IPS-NIHi7 (cell line): Measurements from ENCODE around the gene MSTO1.
A peak's percentile ranks its signal among the peaks of the same experiment; 100 is the strongest.
"Not testable (repeated sequence)": the region's sequence is repeated elsewhere in the genome, so short reads cannot be mapped to it uniquely, and the experiment has no call there.

Experiments
- DNase-seq: peaks from one replicate; pipeline ENCODE4 v3.0.0; 2012; ENCODE audit warnings: mixed read lengths; ENCODE audit errors: extremely low spot score

Gene MSTO1

DNA sequence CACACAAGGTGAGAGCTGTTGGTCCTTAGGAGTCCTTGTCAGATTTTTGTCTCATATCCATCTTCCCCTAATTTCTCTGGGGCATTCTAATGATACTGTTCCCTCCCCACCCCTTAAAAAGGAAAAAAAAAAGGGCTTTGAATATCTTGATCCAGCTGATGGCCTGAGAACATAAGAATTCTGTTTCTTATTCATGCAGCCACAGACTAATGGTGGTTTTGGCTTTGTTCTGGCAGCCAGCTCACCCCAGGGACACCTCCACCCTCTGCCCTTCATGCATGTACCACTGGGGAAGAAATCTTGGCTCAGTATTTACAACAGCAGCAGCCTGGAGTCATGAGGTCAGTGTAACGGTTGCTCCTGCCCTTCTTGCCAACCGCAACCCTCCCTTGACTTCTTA lies 3.2 kb downstream of the MSTO1 start:
- not testable (repeated sequence) for DNase-seq

- DNase-seq = no peak
These were observed 12.2 kb downstream of the MSTO1 start for GRCh38 chr1:155622191-155622590.

DNA sequence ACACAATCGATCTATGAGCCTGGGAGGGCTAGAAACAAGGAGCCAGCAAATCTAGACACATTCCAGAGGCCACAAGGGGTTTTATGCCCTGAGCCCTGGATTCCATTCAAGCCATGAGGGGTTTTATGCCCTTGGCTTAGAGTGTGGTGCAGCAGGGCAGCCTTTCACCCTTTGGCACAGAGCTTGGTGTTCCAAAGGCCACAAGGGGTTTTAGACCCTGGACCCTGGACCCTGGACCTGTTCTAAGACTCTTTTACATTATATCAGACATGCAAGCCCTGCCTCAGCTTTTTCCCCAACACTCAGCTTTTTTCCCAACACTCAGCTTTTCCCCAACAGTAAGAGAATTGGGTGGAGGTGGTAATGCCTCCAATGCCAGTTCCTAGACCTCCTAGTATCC lies 13.3 kb downstream of the MSTO1 start:
- DNase-seq = no peak

- not testable (repeated sequence) for DNase-seq
These were observed 16.4 kb downstream of the MSTO1 start for GRCh38 chr1:155626428-155626827.

- no peak for DNase-seq
These were observed 26.6 kb downstream of the MSTO1 start for GRCh38 chr1:155636397-155637153.

GRCh38 chr1:155640367-155640766 lies 30.3 kb downstream of the MSTO1 start:
- DNase-seq = no peak

DNA sequence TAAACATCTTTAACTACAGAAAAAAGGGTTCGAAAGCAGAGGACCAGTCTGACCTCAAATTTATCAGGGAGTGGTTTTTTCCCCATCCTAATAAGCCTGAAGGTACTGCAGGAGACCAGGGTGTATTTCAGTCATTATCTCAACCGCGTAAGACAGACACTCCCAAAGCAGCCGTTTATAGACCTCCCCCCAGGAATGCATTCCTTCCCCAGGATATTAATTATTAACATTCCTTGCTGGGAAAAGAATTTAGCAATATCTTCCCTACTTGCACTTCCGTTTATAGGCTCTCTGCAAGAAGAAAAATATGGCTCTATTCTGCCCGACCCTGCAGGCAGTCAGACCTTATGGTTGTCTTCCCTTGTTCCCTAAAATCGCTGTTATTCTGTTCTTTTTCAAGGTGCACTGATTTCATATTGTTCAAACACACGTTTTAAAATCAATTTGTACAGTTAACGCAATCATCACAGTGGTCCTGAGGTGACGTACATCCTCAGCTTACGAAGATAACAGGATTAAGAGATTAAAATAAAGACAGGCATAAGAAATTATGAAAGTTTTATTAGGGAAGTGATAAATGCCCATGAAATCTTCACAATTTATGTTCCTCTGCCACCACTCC lies 32.7 kb downstream of the MSTO1 start:
- not testable (repeated sequence) for DNase-seq

- DNase-seq = no peak
These were observed 33.2 kb downstream of the MSTO1 start for GRCh38 chr1:155643230-155643629.

- DNase-seq = no peak
These were observed 35.1 kb downstream of the MSTO1 start for GRCh38 chr1:155645034-155645598.

DNA sequence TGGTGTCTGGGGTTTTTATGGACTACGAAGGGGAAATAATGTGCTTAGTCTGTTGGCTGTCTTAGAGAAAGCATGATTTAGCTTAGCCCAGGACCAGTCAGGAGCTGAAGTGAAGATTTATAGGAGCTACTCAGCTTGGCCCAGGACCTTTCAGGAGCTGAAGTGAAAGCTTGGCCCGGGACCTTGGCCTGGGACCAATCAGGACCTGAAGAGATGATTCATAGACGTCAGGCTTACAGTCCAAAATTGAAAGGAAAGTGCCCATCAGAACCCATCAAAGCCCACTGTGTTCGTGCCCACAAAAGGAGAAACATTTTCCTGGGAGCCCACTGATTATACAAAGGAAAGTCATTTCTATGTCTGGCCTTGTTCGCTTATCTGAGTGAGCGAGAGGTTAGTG lies 35.6 kb downstream of the MSTO1 start:
- no peak for DNase-seq

- DNase-seq = no peak
These were observed 36.3 kb downstream of the MSTO1 start for GRCh38 chr1:155646307-155646706.

GRCh38 chr1:155648207-155649147 lies 38.5 kb downstream of the MSTO1 start:
- peak; percentile 58 for DNase-seq

GRCh38 chr1:155649676-155650075 lies 39.7 kb downstream of the MSTO1 start:
- DNase-seq = no peak

GRCh38 chr1:155650231-155650757 lies 40.3 kb downstream of the MSTO1 start:
- DNase-seq = no peak

- DNase-seq = no peak
These were observed 42.0 kb downstream of the MSTO1 start for GRCh38 chr1:155651861-155652661.

GRCh38 chr1:155652951-155653350 lies 42.9 kb downstream of the MSTO1 start:
- DNase-seq = no peak

DNA sequence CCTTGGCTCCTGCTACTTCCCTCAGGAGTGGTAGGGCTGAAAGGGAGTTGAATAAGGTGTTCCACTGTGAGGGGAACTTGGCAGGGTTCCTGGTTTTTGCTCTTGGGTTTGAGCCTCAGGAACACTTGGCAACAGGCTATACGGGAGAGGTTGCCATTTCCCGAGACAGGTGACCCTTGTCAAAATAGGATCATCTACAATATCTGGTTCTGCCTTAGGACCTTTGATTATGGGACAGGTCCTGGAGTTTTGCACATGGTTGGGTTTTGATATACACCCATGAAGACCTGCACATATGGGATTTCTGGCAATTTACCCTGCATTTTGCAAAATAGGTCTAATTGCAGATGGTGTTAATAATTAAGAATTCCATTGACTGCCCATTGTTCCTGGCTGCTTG lies 47.4 kb downstream of the MSTO1 start:
- DNase-seq = peak; percentile 14

GRCh38 chr1:155661239-155661638 lies 51.2 kb downstream of the MSTO1 start:
- not testable (repeated sequence) for DNase-seq
